GM13977 (cell line): Measurements from ENCODE around the gene TXNRD3.

Experiments
- DNase-seq: peaks from one replicate; pipeline ENCODE4 v3.0.0; 2012; ENCODE audit warnings: low spot score
- CTCF ChIP-seq: IDR thresholded peaks from 2 replicates; pipeline ENCODE4 v1.5.1; 2012; ENCODE audit warnings: mild to moderate bottlenecking, control low read depth; ENCODE audit not compliant: insufficient read depth; ENCODE audit errors: extremely low read depth, missing control alignments
- in situ Hi-C: fragments of 300-500 bp; cut with MboI; formaldehyde crosslinking; loops from one replicate; pipeline ENCODE4 v1.12.0; 2022; ENCODE audit warnings: low sequenced_read_pairs, low pct_unique_long_range_greater_than_20kb, mixed read lengths, inconsistent platforms; ENCODE audit not compliant: unreplicated experiment

Gene TXNRD3

DNA sequence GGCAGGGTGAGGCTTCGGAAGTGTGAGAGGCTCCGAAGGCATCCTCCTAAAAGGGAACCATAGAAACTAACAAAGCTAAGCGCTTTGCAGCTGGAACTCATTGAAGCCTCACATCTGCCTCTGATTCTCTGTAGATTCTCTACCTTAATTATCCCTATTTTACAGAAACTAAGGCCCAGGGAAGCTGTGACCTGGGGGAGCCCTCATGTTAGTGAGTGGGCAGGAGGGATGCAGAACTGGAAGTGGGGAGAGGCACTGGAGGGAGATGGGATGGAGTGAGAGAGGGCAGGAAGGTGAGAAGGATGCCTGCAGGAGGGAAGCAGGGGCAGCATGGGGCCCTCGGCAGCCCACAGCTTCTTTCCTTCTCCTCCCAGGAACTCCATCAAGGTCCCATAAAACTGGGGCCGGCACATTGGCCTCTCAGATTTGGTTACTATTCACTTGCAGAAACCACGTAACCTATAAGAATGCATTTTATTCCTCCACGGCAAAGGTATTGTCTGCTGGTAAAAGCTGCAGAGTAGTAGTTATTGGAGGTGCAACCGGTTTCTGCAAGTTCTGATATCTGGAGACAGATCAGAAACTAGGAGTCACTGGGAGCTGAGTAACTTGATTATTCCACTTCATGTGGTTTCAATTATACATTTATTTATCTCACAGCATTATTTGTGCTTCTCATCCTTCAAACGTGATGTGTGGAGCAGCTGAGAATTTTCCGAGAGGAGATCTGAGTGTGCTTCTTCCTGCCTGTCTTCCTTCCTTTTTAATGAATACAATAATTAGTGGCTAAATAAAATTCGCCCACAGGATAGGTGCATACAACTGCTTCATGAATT is 25.1 kb upstream of the TXNRD3 start:
- in situ Hi-C loops: no loop called here
- DNase-seq: no peak
- TF ChIP-seq CTCF: no peak

DNA sequence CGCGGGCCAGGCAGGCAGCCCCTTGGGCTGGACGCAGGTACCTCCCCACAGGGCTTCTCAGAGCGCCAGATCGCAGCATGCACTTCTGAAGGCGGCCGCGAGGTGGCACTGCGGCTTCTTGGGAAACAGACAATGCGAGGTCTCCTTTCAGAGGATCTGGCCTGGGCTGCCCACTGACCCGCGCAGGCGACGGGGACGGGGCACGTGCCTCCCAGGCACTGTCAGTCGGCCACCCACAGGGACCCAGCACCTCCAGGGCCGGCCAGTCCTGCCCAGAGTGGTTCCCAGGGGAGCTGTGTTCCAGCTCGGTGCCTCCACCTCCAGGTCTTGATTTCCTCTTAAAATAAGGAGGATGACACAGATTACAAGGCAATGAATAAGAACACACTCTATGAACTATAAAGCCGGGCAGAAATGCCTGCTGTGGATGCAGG is 24.4 kb upstream of the TXNRD3 start:
- in situ Hi-C loops: no loop called here
- DNase-seq: peak; percentile 86
- TF ChIP-seq CTCF: peak; percentile 97

- TF ChIP-seq CTCF: no peak
- in situ Hi-C loops: no loop called here
- no peak for DNase-seq
These were observed 23.9 kb upstream of the TXNRD3 start for GRCh38 chr3:126678693-126679317.

DNA sequence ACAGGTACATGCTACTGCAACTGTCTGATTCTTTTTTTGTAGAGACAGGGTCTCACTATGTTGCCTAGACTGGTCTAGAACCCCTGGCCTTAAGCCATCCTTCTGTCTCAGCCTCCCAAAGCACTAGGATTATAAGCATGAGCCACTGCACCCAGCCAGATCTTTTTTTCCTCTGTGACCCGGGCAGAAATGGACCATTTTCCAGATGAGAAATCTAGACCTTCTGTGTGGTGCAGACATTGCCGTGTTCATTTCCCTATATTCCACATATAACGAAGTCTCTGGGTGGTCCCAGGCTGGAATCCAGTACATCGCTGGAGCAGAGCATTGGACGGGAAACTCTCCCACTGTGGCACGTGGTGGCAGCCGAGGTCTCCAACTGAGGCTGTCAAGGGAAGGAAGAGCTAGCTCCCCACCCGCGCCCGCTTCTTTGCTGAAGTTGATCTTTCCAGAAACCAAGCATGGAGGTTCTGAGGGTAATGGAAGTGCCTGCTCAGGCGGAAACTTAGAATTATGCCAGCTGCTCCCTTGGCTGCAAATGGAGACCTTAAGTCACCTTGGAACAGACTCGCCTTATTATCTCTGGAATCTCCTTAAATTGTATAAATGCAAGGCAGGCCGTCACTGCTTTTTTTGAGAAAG is 23.1 kb upstream of the TXNRD3 start:
- TF ChIP-seq CTCF: no peak
- no peak for DNase-seq
- in situ Hi-C loops: no loop called here

DNA sequence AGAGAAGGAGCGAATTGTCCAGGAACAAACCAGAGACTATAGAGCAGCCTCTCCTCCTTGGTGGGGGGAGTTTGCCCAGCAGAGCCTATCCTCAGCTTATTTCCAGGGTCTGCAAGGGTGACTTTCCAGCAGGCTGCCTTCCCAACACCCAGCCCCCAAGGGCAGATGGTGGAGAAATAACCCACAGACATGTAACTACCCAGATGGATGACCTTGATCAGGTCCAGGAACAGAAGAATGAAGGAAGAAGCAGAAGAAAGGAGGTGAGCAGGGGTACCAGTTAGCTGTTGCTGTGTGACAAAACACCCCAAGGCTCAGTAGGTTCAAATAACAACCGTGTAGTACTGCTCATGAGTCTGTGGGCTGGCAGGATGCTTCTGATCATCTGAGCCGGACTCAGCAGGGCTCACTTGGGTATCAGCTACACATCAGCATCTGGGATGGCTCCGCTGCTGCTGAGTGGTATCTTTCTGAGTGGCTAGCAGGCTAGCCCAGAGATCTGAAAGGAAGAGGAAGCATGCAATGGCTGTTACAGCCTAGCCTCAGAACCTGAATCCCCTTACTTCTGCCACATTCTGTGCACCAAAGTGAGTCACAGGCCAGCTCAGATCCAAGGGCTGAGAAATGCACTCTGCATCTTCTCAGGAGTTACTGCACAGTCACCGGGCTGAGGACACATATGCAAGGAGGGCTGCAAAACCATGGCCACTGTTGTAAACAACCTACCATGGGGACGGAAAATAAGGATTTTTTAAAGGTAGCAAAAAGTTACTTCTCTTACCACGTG is 22.2 kb upstream of the TXNRD3 start:
- no peak for TF ChIP-seq CTCF
- in situ Hi-C loops: no loop called here
- no peak for DNase-seq

- no peak for DNase-seq
- no peak for TF ChIP-seq CTCF
- in situ Hi-C loops: no loop called here
These were observed 17.8 kb upstream of the TXNRD3 start for GRCh38 chr3:126672741-126673140.
